ENCODE data around the gene PHF2.

GRCh38 chr9:93600504-93600903 lies 24.1 kb downstream of the PHF2 start:
- no peak for TF ChIP-seq CTCF (conservative IDR thresholded peaks at IDR 0.05; ENCODE audit: low read depth, low read length)
- no peak for TF ChIP-seq POLR2A (IDR thresholded peaks at IDR 0.05; ENCODE audit: low read depth, low read length)
- TF ChIP-seq CHD1 (IDR thresholded peaks at IDR 0.05; ENCODE audit: low read depth, low read length), result no peak
- TF ChIP-seq RFX5 (IDR thresholded peaks at IDR 0.05; ENCODE audit: low read depth, low read length), result no peak
- no peak for TF ChIP-seq MAZ (IDR thresholded peaks at IDR 0.05; ENCODE audit: borderline replicate concordance, low read depth, low read length)
- no peak for TF ChIP-seq USF2 (IDR thresholded peaks at IDR 0.05; ENCODE audit: low read depth, low read length)
- TF ChIP-seq BHLHE40 (IDR thresholded peaks at IDR 0.05; ENCODE audit: low read depth, low read length), result no peak
- TF ChIP-seq ELK1 (IDR thresholded peaks at IDR 0.05; ENCODE audit: borderline replicate concordance, low read depth, low read length), result no peak
